CD4-positive, alpha-beta memory T cell (primary cell): ENCODE data around the gene FOXK2. TPM values are rescaled to one million over a fixed set of nuclear protein-coding genes. Genes with fewer than 3 reads are reported as not detected.
"Not testable (repeated sequence)": the region's sequence is repeated elsewhere in the genome, so short reads cannot be mapped to it uniquely, and the experiment has no call there.

ENCODE experiments used
- CTCF ChIA-PET: fragments of 350-600 bp; sonication (Branson Sonifier 250); formaldehyde crosslinking; loops from one replicate; lab custom pipeline; 2021; ENCODE audit warnings: inconsistent platforms; ENCODE audit not compliant: partially characterized antibody; lab: Charles Lee
- POLR2A ChIA-PET: fragments of 350-600 bp; sonication (Branson Sonifier 250); formaldehyde crosslinking; loops from one replicate; lab custom pipeline; 2021; ENCODE audit not compliant: partially characterized antibody; lab: Charles Lee
- DNase-seq, 5 donors: peaks; one replicate each; pipeline versions ENCODE4 v3.0.0 to v3.0.0-alpha.2; 2020 to 2022; ENCODE audit warnings: mixed read lengths in 1 of 5
- H3K27ac ChIP-seq: one replicate; pipeline ENCODE4 v1.7.0; 2013; ENCODE audit warnings: low read depth, low read length
- H3K27me3 ChIP-seq: 2 replicates; pipeline ENCODE4 v1.7.0; 2013; ENCODE audit warnings: mild to moderate bottlenecking, low read length, moderate library complexity; ENCODE audit not compliant: insufficient read depth
- H3K36me3 ChIP-seq: 2 replicates; pipeline ENCODE4 v1.7.0; 2013; ENCODE audit warnings: mild to moderate bottlenecking, low read length, moderate library complexity; ENCODE audit not compliant: insufficient read depth
- H3K4me1 ChIP-seq: 2 replicates; pipeline ENCODE4 v1.7.0; 2013; ENCODE audit warnings: mild to moderate bottlenecking, low read length, moderate library complexity; ENCODE audit not compliant: insufficient read depth
- H3K4me3 ChIP-seq, 2 donors: one replicate each; pipeline ENCODE4 v1.7.0; 2013; ENCODE audit warnings: low read length in 2 of 2, mild to moderate bottlenecking in 1 of 2
- H3K9me3 ChIP-seq, 2 donors: one replicate each; pipeline ENCODE4 v1.7.0; 2013; ENCODE audit warnings: low read length in 2 of 2, control low read depth in 1 of 2; ENCODE audit not compliant: control insufficient read depth in 1 of 2
- H3K27ac Mint-ChIP-seq, 7 donors: one replicate each; pipeline ENCODE4 v1.8.0; 2020 to 2021; ENCODE audit warnings: mixed read lengths in 7 of 7, mild to moderate bottlenecking in 6 of 7, inconsistent platforms in 3 of 7, moderate library complexity in 3 of 7
- H3K27me3 Mint-ChIP-seq, 2 donors: one replicate each; pipeline ENCODE4 v1.8.0; 2020 to 2021; ENCODE audit warnings: mixed read lengths in 2 of 2
- H3K36me3 Mint-ChIP-seq, 2 donors: one replicate each; pipeline ENCODE4 v1.8.0; 2020 to 2021; ENCODE audit warnings: mixed read lengths in 2 of 2, inconsistent platforms in 1 of 2, mild to moderate bottlenecking in 1 of 2
- H3K4me1 Mint-ChIP-seq, 4 donors: one replicate each; pipeline ENCODE4 v1.8.0; 2020 to 2021; ENCODE audit warnings: mixed read lengths in 4 of 4, mild to moderate bottlenecking in 1 of 4
- H3K4me3 Mint-ChIP-seq, 8 donors: one replicate each; pipeline ENCODE4 v1.8.0; 2020 to 2021; ENCODE audit warnings: mixed read lengths in 8 of 8, mild to moderate bottlenecking in 7 of 8, moderate library complexity in 6 of 8, inconsistent platforms in 3 of 8
- H3K9me3 Mint-ChIP-seq, 8 donors: one replicate each; pipeline ENCODE4 v1.8.0; 2020 to 2021; ENCODE audit warnings: mixed read lengths in 8 of 8, mild to moderate bottlenecking in 5 of 8, inconsistent platforms in 3 of 8, moderate library complexity in 1 of 8
- intact Hi-C: fragments of 100-400 bp; cut with micrococcal nuclease; formaldehyde crosslinking; loops from one replicate; pipeline ENCODE4 v1.15.1; 2023
- polyA plus RNA-seq, 2 donors: library from polyadenylated mRNA; unstranded; fragments of 300-500 nt; fragmentation: Illumina TruSeq; gene quantifications; one replicate each; pipeline ENCODE4 v1.2.3, GENCODE V29; 2021
- total RNA-seq, 2 experiments: library from RNA; stranded (reverse); gene quantifications; one replicate each; pipeline ENCODE4 v1.2.3, GENCODE V29; 2021

The FOXK2 gene
- total and polyA plus RNA-seq, 4 experiments from 2014 or later = 1.3 to 57.5 (median 29.1) TPM

GRCh38 chr17:82579969-82580368 is 60.4 kb downstream of the FOXK2 start:
- H3K27me3 ChIP-seq, H3K4me3 ChIP-seq, H3K4me1 ChIP-seq, H3K4me1 Mint-ChIP-seq, H3K27me3 Mint-ChIP-seq, H3K4me3 Mint-ChIP-seq, H3K36me3 ChIP-seq, H3K9me3 ChIP-seq, H3K27ac Mint-ChIP-seq, H3K27ac ChIP-seq, H3K9me3 Mint-ChIP-seq, intact Hi-C loops, CTCF ChIA-PET, DNase-seq, POLR2A ChIA-PET: not testable (repeated sequence)
- H3K36me3 Mint-ChIP-seq = peaks cover 14 to 27% of the 10 kb centered on the region in 2 donors

GRCh38 chr17:82582213-82582612 is 62.7 kb downstream of the FOXK2 start:
- H3K27ac ChIP-seq = no peak overlapping the region
- Mint-ChIP-seq H3K4me1 (peaks cover 3 to 8% (median 5%) of the 10 kb centered on the region in 4 donors), H3K36me3 (peaks cover 17 to 24% of the 10 kb centered on the region in 2 donors), H3K4me3 (no peak overlapping the region), H3K27me3 (no peaks in the 10 kb centered on the region), H3K9me3 (no peaks in the 10 kb centered on the region), H3K27ac (peak overlapping the region in 2 of 7 donors; percentile 29 to 63)
- H3K4me1 ChIP-seq = no peaks in the 10 kb centered on the region
- ChIA-PET POLR2A (no interaction called here), CTCF (no interaction called here)
- H3K27me3 ChIP-seq = no peaks in the 10 kb centered on the region
- intact Hi-C loops = no loop called here
- H3K9me3 ChIP-seq = no peaks in the 10 kb centered on the region
- DNase-seq = no peak
- H3K36me3 ChIP-seq = peaks cover 8% of the 10 kb centered on the region
- H3K4me3 ChIP-seq = no peak overlapping the region

GRCh38 chr17:82582709-82583108 is 63.2 kb downstream of the FOXK2 start:
- no peak for DNase-seq
- no peak overlapping the region for H3K4me3 Mint-ChIP-seq
- Histone ChIP-seq H3K36me3 (peaks cover 10% of the 10 kb centered on the region), H3K27me3 (no peaks in the 10 kb centered on the region), H3K4me1 (no peaks in the 10 kb centered on the region), H3K4me3 (no peak overlapping the region), H3K9me3 (no peaks in the 10 kb centered on the region), H3K27ac (no peak overlapping the region)
- peak overlapping the region in 2 of 7 donors; percentile 6 to 50 for H3K27ac Mint-ChIP-seq
- no peaks in the 10 kb centered on the region for H3K9me3 Mint-ChIP-seq
- intact Hi-C loops = no loop called here
- CTCF ChIA-PET = no interaction called here
- no peaks in the 10 kb centered on the region for H3K27me3 Mint-ChIP-seq
- POLR2A ChIA-PET = no interaction called here
- peaks cover 3 to 8% (median 5%) of the 10 kb centered on the region in 4 donors for H3K4me1 Mint-ChIP-seq
- peaks cover 22 to 29% of the 10 kb centered on the region in 2 donors for H3K36me3 Mint-ChIP-seq

- Histone ChIP-seq H3K27ac (no peak overlapping the region), H3K4me1 (no peaks in the 10 kb centered on the region), H3K27me3 (no peaks in the 10 kb centered on the region), H3K36me3 (peaks cover 9% of the 10 kb centered on the region), H3K9me3 (no peaks in the 10 kb centered on the region), H3K4me3 (no peak overlapping the region)
- Mint-ChIP-seq H3K36me3 (peaks cover 25 to 27% of the 10 kb centered on the region in 2 donors), H3K9me3 (no peaks in the 10 kb centered on the region), H3K27ac (peak overlapping the region in 6 of 7 donors; percentile 57 to 88 (median 72)), H3K4me1 (peaks cover 3 to 8% (median 5%) of the 10 kb centered on the region in 4 donors), H3K4me3 (peak overlapping the region; percentile 15 to 76 (median 64)), H3K27me3 (no peaks in the 10 kb centered on the region)
- intact Hi-C loops = no loop called here
- ChIA-PET CTCF (no interaction called here), POLR2A (no interaction called here)
- DNase-seq = peak in 4 of 5 donors; percentile 18 to 71 (median 34)
Observed at GRCh38 chr17:82583720-82584234, 64.2 kb downstream of the FOXK2 start.

GRCh38 chr17:82585935-82586575 is 66.5 kb downstream of the FOXK2 start:
- peak overlapping the region; percentile 70 to 90 (median 78) for H3K27ac Mint-ChIP-seq
- POLR2A ChIA-PET, H3K27ac ChIP-seq, H3K4me3 Mint-ChIP-seq, H3K27me3 Mint-ChIP-seq, H3K4me1 Mint-ChIP-seq, H3K36me3 ChIP-seq, H3K4me3 ChIP-seq, H3K27me3 ChIP-seq, DNase-seq, intact Hi-C loops, H3K9me3 ChIP-seq, H3K4me1 ChIP-seq, H3K9me3 Mint-ChIP-seq: not testable (repeated sequence)
- CTCF ChIA-PET = interaction anchor here (0.6 kb wide), 1 partner anchor 35 kb away, joined by 3 read pairs; no protein-coding TSS in a partner anchor
- H3K36me3 Mint-ChIP-seq = peaks cover 23% of the 10 kb centered on the region in 2 donors

GRCh38 chr17:82586576-82587233 is 67.2 kb downstream of the FOXK2 start:
- H3K9me3 ChIP-seq = no peaks in the 10 kb centered on the region
- H3K36me3 ChIP-seq = peaks cover 6% of the 10 kb centered on the region
- ChIA-PET POLR2A (no interaction called here), CTCF (interaction anchor here (0.6 kb wide), 2 partner anchors 28 to 34 kb away, joined by 3 read pairs; no protein-coding TSS in a partner anchor)
- no peak for DNase-seq
- H3K27ac Mint-ChIP-seq = peak overlapping the region in 3 of 7 donors; percentile 36 to 68 (median 57)
- no peaks in the 10 kb centered on the region for H3K9me3 Mint-ChIP-seq
- no peaks in the 10 kb centered on the region for H3K27me3 ChIP-seq
- no peak overlapping the region for H3K27ac ChIP-seq
- no peak overlapping the region for H3K4me3 ChIP-seq
- H3K4me1 Mint-ChIP-seq = peaks cover 4 to 8% (median 7%) of the 10 kb centered on the region in 4 donors
- no peaks in the 10 kb centered on the region for H3K27me3 Mint-ChIP-seq
- H3K4me3 Mint-ChIP-seq = peak overlapping the region in 1 of 8 donors; percentile 49
- intact Hi-C loops = no loop called here
- no peaks in the 10 kb centered on the region for H3K4me1 ChIP-seq
- H3K36me3 Mint-ChIP-seq = peaks cover 23% of the 10 kb centered on the region in 2 donors
